Breast epithelium (tissue), 3 donors: ENCODE measurements around the gene ZNF121.

Experiments
- POLR2A ChIP-seq: fragments of 450-650 bp; IDR thresholded peaks from one replicate; pipeline ENCODE4 v1.6.1; 2016; ENCODE audit warnings: antibody characterized with exemption, mild to moderate bottlenecking, moderate library complexity
- POLR2AphosphoS5 ChIP-seq, 3 donors: sonication (generic); formaldehyde crosslinking; IDR thresholded peaks; one replicate each; pipeline ENCODE4 v1.6.1; 2017; ENCODE audit warnings: antibody characterized with exemption in 3 of 3
- TF ChIP-seq, protein P1 (sequence below), 3 donors: fragments of 450-650 bp; IDR thresholded peaks; one replicate each; pipeline ENCODE4 v1.5.1; 2016 to 2017; ENCODE audit warnings: antibody characterized with exemption in 3 of 3, mild to moderate bottlenecking in 3 of 3, moderate library complexity in 3 of 3

DNA sequence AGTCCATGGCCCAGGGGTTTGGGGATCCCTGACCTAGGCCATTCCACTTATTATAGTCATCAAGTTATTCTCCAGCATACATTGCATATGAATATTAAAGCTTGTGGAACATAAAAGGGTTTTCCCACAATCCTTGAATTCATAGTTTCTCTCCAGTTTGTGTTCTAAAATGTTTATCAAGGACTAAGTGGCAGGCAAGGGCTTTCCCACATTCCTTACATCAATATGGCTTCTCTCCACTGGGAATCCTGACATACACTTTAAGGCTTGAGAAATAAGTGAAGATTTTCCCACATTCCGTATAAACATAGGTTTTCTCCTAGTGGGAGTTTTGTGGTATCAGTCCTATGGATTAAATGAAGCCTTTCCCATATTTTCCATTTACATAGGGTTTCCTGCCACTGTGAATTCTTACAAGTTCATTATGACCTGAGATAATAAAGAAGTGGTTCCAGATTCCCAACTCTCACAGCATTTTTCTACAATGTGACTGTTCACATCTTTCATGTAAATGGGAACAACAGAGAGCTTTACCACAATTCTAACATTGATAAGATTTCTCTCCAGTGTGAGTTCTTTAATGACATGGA lies 60.3 kb downstream of the ZNF121 start:
- TF ChIP-seq, protein P1, sequence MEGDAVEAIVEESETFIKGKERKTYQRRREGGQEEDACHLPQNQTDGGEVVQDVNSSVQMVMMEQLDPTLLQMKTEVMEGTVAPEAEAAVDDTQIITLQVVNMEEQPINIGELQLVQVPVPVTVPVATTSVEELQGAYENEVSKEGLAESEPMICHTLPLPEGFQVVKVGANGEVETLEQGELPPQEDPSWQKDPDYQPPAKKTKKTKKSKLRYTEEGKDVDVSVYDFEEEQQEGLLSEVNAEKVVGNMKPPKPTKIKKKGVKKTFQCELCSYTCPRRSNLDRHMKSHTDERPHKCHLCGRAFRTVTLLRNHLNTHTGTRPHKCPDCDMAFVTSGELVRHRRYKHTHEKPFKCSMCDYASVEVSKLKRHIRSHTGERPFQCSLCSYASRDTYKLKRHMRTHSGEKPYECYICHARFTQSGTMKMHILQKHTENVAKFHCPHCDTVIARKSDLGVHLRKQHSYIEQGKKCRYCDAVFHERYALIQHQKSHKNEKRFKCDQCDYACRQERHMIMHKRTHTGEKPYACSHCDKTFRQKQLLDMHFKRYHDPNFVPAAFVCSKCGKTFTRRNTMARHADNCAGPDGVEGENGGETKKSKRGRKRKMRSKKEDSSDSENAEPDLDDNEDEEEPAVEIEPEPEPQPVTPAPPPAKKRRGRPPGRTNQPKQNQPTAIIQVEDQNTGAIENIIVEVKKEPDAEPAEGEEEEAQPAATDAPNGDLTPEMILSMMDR (IDR thresholded peaks at IDR 0.05) = no peak
- TF ChIP-seq POLR2A (no peak), POLR2AphosphoS5 (IDR thresholded peaks at IDR 0.05) (no peak)
